Mucosa of descending colon (tissue), 3 donors: ENCODE data around the gene PCGF1. TPM values are rescaled to one million over a fixed set of nuclear protein-coding genes. Genes with fewer than 3 reads are reported as not detected.

Source experiments
- ATAC-seq: fragments of 200-7000 bp; cut with Tn5 transposase; one replicate; pipeline ENCODE4 v1.9.1; 2020; ENCODE audit warnings: mild to moderate bottlenecking, moderate library complexity
- DNase-seq, 3 donors: peaks; one replicate each; pipeline ENCODE4 v3.0.0-alpha.2; 2020
- H3K36me3 ChIP-seq: fragments of 200-600 bp; one replicate; pipeline ENCODE4 v1.8.0; 2021; ENCODE audit warnings: low read depth, mild to moderate bottlenecking
- H3K4me1 ChIP-seq: fragments of 200-600 bp; one replicate; pipeline ENCODE4 v1.8.0; 2021; ENCODE audit warnings: low read depth, mild to moderate bottlenecking
- H3K4me3 ChIP-seq: fragments of 200-600 bp; one replicate; pipeline ENCODE4 v1.8.0; 2021; ENCODE audit warnings: mild to moderate bottlenecking
- H3K9me3 ChIP-seq: fragments of 200-600 bp; one replicate; pipeline ENCODE4 v1.8.0; 2021; ENCODE audit warnings: mild to moderate bottlenecking
- CTCF ChIP-seq: fragments of 200-600 bp; IDR thresholded peaks from one replicate; pipeline ENCODE4 v1.8.0; 2022; ENCODE audit warnings: antibody characterized with exemption, mild to moderate bottlenecking
- intact Hi-C, 2 donors: fragments of 100-400 bp; cut with DNase I in 1 of 2; cut with micrococcal nuclease in 1 of 2; formaldehyde crosslinking; loops; one replicate each; pipeline versions ENCODE4 v1.11.0 to v1.11.1; 2022; cut with DNase I, micrococcal nuclease
- total RNA-seq, 3 donors: library from RNA; stranded (reverse); fragmentation: NEBNext Ultra II Directional in 2 of 3; extraction: Animal tissue kit (Norgen Biotek cat#: 25700) in 2 of 3; gene quantifications; one replicate each; pipeline versions ENCODE4 v1.2.1 to v1.2.4, GENCODE V29; 2021 to 2023
- donor health status: DM: no; HTN: no; CAD: no; lungs with moderate emphysema.
- donor health status: DM: no; HTN: no; CAD: no.
- donor health status: DM: no; HTN: yes; CAD: no.

PCGF1 gene
- total RNA-seq, 3 donors from 2014 or later: 20.3 to 29.1 (median 22.3) TPM

DNA sequence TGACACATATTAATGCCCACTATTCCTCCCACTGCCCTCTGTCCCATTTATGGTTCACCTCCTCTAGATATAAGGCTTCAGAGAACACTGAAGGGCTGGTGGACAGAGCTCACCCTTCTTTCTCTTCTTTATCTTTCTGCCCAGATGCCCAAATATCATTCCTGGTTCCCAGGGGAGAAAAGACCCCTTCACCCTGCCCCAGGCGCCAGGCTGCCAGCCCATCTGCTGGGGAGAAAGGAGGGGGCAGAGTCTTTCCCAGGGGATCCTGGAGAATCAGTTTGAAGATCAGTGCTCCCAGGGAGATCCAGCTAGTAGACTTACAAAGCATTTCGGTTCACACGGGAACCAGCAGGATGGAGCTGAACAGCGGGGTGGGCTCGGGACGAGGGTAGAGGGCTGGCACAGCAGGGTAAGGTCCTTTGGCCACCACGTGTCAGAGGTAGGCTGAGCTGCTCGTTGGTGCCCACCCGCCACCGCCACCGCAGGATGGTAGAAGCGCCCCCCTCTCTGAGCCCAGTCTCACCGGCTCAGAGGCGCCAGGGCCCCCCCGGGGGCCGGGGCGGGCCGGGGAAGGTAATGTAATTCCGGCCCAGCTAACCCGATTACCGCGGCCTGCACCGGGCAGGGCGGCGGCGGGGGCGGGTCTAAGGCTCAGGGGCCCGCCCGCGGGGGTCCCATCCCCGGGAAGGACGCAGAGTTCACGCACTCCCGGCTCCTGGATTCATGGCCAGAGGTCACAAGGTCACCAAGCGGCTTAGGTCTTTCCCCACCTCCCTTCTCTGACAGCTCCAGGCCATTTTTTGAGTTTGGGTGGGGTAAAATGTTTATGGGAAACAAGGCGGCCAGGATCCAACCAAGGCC, 5.5 kb upstream of the PCGF1 start:
- DNase-seq: no peak
- Histone ChIP-seq H3K4me3 (no peak overlapping the region), H3K36me3 (no peaks in the 10 kb centered on the region), H3K9me3 (no peaks in the 10 kb centered on the region), H3K4me1 (peaks cover 32% of the 10 kb centered on the region)
- intact Hi-C loops: no loop called here
- ATAC-seq: no peak
- TF ChIP-seq CTCF: no peak

DNA sequence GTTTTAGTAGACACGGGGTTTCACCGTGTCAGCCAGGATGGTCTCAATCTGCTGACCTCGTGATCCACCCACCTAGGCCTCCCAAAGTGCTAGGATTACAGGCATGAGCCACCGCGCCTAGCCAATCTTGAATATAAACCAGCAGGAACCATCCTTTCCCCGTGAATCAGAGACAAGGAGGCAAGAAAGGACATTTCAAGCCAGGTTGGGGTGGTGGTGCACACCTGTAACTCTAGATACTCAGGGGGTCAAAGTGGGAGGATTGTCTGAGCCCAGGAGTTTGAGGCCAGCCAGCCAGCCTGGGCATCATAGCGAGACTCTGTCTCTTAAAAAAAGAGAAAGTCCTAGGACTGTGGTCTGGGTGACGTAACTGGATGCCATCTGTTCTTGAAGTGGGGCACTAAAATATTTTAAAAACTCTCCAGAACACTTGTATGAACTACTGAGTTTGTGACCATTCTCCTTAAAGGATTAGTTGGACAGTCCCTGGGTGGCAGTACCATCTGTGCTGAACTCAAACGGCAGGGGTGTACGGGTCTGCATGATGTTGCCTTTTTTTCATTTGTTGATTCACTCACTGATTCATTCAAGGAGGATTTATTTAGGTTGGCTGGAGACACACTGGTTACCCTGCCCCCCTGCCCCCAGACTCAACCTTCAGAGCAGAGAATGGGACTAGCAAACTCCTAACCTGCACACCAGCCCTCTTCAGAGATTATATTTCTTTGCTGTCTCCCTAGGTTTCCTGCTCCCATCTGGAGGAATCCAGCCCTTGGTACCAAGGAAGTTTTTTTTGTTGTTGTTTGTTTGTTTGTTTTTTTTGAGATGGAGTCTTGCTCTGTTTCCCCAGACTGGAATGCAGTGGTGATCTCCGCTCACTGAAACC, 3.9 kb upstream of the PCGF1 start:
- no peak for ATAC-seq

DNA sequence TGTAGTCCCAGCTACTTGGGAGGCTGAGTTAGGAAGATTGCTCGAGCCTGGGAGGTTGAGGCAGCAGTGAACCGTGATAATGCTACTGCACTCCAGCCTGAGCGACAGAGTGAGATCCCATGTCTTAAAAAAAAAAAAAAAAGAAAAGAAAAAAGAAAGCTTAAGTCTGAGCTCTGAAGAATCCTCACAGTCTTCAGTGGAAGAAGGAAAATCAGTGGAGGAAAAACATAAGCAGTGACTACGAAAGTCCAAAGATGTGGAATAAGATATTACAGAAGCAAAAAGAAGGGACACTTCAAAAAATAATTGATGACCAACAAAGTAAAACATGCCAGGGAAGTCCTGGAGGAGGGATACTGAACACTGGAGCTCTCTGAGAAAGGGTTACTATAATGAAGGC, 2.8 kb upstream of the PCGF1 start:
- intact Hi-C loops: no loop called here
- no peak overlapping the region for H3K4me3 ChIP-seq
- DNase-seq: no peak
- no peaks in the 10 kb centered on the region for H3K36me3 ChIP-seq
- no peaks in the 10 kb centered on the region for H3K9me3 ChIP-seq
- ATAC-seq: no peak
- no peak for TF ChIP-seq CTCF
- peaks cover 33% of the 10 kb centered on the region for H3K4me1 ChIP-seq

More for the DNA sequence above, 3.9 kb upstream of the PCGF1 start:
- intact Hi-C loops: no loop called here
- no peak for DNase-seq
- Histone ChIP-seq H3K4me3 (no peak overlapping the region), H3K4me1 (peaks cover 33% of the 10 kb centered on the region), H3K36me3 (no peaks in the 10 kb centered on the region), H3K9me3 (no peaks in the 10 kb centered on the region)
- TF ChIP-seq CTCF: no peak

- ATAC-seq (peak; percentile 53), DNase-seq (peak; percentile 61 to 72 (median 70))
- intact Hi-C loops: no loop called here
- H3K36me3 ChIP-seq: no peaks in the 10 kb centered on the region
- H3K4me3 ChIP-seq: peak overlapping the region; percentile 46
- no peak for TF ChIP-seq CTCF
- peaks cover 34% of the 10 kb centered on the region for H3K4me1 ChIP-seq
- no peaks in the 10 kb centered on the region for H3K9me3 ChIP-seq
These were observed 528 bp upstream of the PCGF1 start for GRCh38 chr2:74507926-74508520.

DNA sequence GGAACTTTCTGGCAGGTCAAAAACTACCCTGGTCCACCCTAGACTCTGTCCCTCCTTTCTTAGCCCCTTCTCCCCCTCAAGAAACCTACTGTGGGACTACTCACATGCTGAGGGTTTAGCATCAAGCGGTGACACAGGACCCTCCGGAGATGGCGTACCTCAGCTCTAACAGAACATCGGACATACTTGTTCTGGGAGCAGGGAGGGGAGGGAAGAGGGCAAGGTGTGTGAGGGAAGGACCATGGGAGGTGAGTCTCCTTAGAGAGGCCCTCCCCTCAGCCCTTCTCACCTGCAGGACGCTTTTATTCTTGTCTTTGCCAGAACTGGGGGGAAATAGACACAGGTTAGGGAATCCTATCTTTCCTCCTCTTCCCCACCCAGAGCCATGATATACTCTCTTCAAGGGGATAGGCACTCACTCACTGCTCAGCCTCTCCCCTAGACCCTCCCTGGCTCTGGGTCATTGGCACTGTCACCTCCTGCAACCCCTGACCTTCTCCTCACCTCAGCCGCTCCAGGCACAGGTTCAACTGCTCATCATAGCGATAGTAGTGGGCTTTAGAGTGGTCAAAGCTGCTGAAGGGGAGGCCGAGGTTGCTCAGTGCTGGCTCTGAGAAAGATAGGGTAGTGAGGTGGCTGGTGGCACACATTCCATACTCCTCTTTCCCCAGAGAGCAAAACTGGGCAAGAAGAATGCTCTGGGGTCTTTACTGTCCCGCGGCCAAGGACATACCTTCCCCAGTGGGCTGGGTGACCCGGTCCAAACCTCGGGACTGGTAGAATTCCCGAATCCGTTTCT, 1.8 kb downstream of the PCGF1 start:
- Histone ChIP-seq H3K4me1 (peaks cover 40% of the 10 kb centered on the region), H3K36me3 (no peaks in the 10 kb centered on the region), H3K9me3 (no peaks in the 10 kb centered on the region), H3K4me3 (no peak overlapping the region)
- no peak for ATAC-seq
- no peak for DNase-seq
- intact Hi-C loops: no loop called here
- no peak for TF ChIP-seq CTCF
